Endodermal cell (in vitro differentiated cells): ENCODE data around the gene AGPAT3. TPM values are rescaled to one million over a fixed set of nuclear protein-coding genes. Genes with fewer than 3 reads are reported as not detected.

Experiments
- DNase-seq: peaks from one replicate; pipeline ENCODE4 v3.0.0-alpha.2; 2017
- H3K27ac ChIP-seq: 2 replicates; pipeline ENCODE4 v1.5.1; 2013; ENCODE audit warnings: mild to moderate bottlenecking, low read depth, low read length, moderate library complexity
- H3K27me3 ChIP-seq: 2 replicates; pipeline ENCODE4 v1.6.1; 2013; ENCODE audit warnings: mild to moderate bottlenecking, low read length, moderate library complexity; ENCODE audit not compliant: insufficient read depth, control insufficient read depth, poor library complexity, severe bottlenecking
- H3K36me3 ChIP-seq: 2 replicates; pipeline ENCODE4 v1.7.0; 2013; ENCODE audit warnings: mild to moderate bottlenecking, low read length, moderate library complexity; ENCODE audit not compliant: control insufficient read depth, insufficient read depth
- H3K4me1 ChIP-seq: one replicate; pipeline ENCODE4 v1.7.0; 2013; ENCODE audit warnings: low read length; ENCODE audit not compliant: control insufficient read depth, insufficient read depth
- H3K4me3 ChIP-seq: 2 replicates; pipeline ENCODE4 v1.5.1; 2013; ENCODE audit warnings: mild to moderate bottlenecking, low read length, moderate library complexity
- H3K9ac ChIP-seq: 2 replicates; pipeline ENCODE4 v1.6.1; 2013; ENCODE audit warnings: mild to moderate bottlenecking, low read length, moderate library complexity; ENCODE audit not compliant: poor library complexity, severe bottlenecking; ENCODE audit errors: extremely low read depth
- H3K9me3 ChIP-seq: 2 replicates; pipeline ENCODE4 v1.6.1; 2013; ENCODE audit warnings: mild to moderate bottlenecking, low read length, moderate library complexity; ENCODE audit not compliant: control insufficient read depth
- H3K27ac Mint-ChIP-seq: 2 replicates; pipeline ENCODE4 v1.8.0; 2020; ENCODE audit warnings: mixed read lengths
- H3K27me3 Mint-ChIP-seq: 2 replicates; pipeline ENCODE4 v1.8.0; 2021; ENCODE audit warnings: mild to moderate bottlenecking, mixed read lengths; ENCODE audit not compliant: insufficient read depth
- H3K36me3 Mint-ChIP-seq: 2 replicates; pipeline ENCODE4 v1.8.0; 2020; ENCODE audit warnings: low read depth, mixed read lengths
- H3K4me1 Mint-ChIP-seq: 2 replicates; pipeline ENCODE4 v1.8.0; 2020; ENCODE audit warnings: mixed read lengths
- H3K4me3 Mint-ChIP-seq: 2 replicates; pipeline ENCODE4 v1.8.0; 2020; ENCODE audit warnings: mild to moderate bottlenecking, moderate library complexity, mixed read lengths
- H3K9me3 Mint-ChIP-seq: 2 replicates; pipeline ENCODE4 v1.8.0; 2020; ENCODE audit warnings: mild to moderate bottlenecking, mixed read lengths
- WGBS, 2 experiments: methylation state at CpG; one replicate each; pipeline versions ENCODE4 v1.1.5 to v1.1.7; 2013; ENCODE audit warnings: missing lambda C conversion rate in 2 of 2, mixed read lengths in 1 of 2; ENCODE audit not compliant: insufficient coverage in 1 of 2, insufficient read length in 1 of 2; 5-methylcytosine and 5-hydroxymethylcytosine counted together
- total RNA-seq, 2 donors: library from RNA; stranded (reverse); fragmentation: NEBNext Ultra II Directional in 1 of 2; extraction: Animal tissue kit (Norgen Biotek cat#: 25700) in 1 of 2; gene quantifications; 2 replicates in 1 of 2; 3 replicates in 1 of 2; pipeline ENCODE4 v1.2.1, GENCODE V29; 2021
- TF ChIP-seq, protein P1 (sequence below): fragments of 200-600 bp; sonication (generic); conservative IDR thresholded peaks from 2 replicates; pipeline ENCODE4 v1.5.0; 2021; ENCODE audit warnings: antibody characterized with exemption, mild to moderate bottlenecking

AGPAT3 gene
- total RNA-seq, 2 donors from 2014 or later: 44.0 to 74.4 TPM

DNA sequence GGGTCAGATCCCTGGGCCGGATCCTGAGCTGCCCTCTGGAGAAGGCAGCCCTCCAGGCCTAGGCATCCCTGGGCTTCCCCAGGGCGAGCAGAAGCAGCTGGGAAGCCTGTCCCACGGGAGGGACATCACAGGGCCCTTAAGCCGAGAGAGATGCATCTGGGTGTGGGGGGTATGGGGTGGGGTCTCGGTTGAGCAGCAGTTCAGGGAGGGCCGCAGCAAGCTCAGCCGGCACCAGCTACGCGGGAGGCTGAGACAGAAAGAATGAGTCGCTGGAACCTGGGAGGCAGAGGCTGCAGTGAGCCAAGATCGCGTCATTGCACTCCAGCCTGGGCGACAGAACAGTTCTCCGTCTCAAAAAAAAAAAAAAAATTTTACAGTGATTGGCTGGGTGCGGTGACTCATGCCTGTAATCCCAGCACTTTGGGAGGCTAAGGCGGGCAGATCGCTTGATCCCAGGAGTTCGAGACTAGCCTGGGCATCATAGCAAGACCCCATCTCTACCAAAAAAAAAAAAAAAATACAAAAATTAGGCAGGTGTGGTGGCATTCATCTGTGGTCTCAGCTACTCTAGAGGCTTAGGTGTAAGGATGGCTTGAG lies 37.9 kb upstream of the AGPAT3 start:
- TF ChIP-seq, protein P1, sequence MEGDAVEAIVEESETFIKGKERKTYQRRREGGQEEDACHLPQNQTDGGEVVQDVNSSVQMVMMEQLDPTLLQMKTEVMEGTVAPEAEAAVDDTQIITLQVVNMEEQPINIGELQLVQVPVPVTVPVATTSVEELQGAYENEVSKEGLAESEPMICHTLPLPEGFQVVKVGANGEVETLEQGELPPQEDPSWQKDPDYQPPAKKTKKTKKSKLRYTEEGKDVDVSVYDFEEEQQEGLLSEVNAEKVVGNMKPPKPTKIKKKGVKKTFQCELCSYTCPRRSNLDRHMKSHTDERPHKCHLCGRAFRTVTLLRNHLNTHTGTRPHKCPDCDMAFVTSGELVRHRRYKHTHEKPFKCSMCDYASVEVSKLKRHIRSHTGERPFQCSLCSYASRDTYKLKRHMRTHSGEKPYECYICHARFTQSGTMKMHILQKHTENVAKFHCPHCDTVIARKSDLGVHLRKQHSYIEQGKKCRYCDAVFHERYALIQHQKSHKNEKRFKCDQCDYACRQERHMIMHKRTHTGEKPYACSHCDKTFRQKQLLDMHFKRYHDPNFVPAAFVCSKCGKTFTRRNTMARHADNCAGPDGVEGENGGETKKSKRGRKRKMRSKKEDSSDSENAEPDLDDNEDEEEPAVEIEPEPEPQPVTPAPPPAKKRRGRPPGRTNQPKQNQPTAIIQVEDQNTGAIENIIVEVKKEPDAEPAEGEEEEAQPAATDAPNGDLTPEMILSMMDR: no peak
- Mint-ChIP-seq H3K27me3 (peaks cover 4% of the 10 kb centered on the region), H3K4me1 (peaks cover 4% of the 10 kb centered on the region), H3K4me3 (no peak overlapping the region), H3K27ac (no peak overlapping the region), H3K9me3 (no peaks in the 10 kb centered on the region), H3K36me3 (no peaks in the 10 kb centered on the region)
- Histone ChIP-seq H3K27me3 (no peaks in the 10 kb centered on the region), H3K27ac (no peak overlapping the region), H3K4me3 (no peak overlapping the region), H3K36me3 (no peaks in the 10 kb centered on the region), H3K9ac (no peak overlapping the region), H3K4me1 (no peaks in the 10 kb centered on the region), H3K9me3 (no peaks in the 10 kb centered on the region)
- WGBS, 2 experiments: 94 to 97% methylated on average over 12 to 18 of the region's 18 CpGs
- no peak for DNase-seq

DNA sequence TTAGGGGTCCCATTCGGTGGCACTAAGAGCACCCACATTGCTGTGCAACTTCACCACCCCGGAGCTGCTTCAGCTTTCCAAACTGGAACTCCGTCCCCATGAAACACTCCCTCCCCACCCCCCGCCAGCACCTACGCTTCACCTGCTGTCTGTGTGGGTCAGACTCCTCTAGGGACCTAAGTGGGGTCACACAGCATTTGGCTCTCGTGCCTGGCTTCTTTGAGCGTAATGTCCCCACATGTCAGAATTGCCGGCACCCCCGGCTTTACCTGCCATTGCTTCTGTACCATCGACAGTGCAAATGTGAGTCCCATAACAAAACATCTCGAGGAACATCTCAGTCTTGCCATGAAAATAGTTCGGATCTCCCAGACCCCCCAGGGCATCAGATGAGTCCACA lies 35.9 kb upstream of the AGPAT3 start:
- DNase-seq: no peak
- Histone ChIP-seq H3K4me1 (no peaks in the 10 kb centered on the region), H3K27ac (no peak overlapping the region), H3K36me3 (no peaks in the 10 kb centered on the region), H3K27me3 (no peaks in the 10 kb centered on the region), H3K4me3 (no peak overlapping the region), H3K9ac (no peak overlapping the region), H3K9me3 (no peaks in the 10 kb centered on the region)
- H3K4me3 Mint-ChIP-seq: no peak overlapping the region
- peaks cover 8% of the 10 kb centered on the region for H3K9me3 Mint-ChIP-seq
- H3K36me3 Mint-ChIP-seq: no peaks in the 10 kb centered on the region
- peaks cover 4% of the 10 kb centered on the region for H3K27me3 Mint-ChIP-seq
- no peak overlapping the region for H3K27ac Mint-ChIP-seq
- 89 to 91% methylated on average over 9 to 12 of the region's 12 CpGs for WGBS, 2 experiments
- TF ChIP-seq, protein P1: no peak
- peaks cover 4% of the 10 kb centered on the region for H3K4me1 Mint-ChIP-seq

DNA sequence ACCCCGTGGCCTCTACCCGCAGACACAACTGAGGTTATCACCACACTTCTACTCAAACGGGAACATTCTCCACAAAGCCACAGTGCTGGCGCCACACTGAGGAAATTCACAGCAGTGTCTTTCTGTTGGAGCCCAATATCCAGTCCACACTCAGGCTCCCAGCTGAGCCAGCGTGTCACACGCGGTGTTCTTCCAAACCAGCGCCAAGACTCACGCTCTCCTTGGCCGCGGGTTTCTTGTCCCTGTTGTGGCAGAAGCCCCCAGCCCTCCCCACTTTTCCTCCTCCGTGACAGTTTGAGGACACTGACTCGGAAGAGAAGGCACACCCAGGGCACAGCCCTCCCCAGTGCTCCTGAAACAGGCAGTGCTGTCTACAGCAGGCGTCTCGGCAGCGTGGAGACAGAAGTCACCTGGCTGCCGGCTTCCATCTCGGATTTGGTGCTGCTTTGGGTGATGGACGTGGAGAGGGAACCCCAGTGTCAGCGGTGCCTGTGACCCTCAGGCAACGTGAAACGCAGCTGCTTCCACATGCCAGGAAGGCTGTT lies 35.4 kb upstream of the AGPAT3 start:
- DNase-seq: no peak
- H3K4me3 ChIP-seq: no peak overlapping the region
- no peak overlapping the region for H3K9ac ChIP-seq
- H3K4me1 Mint-ChIP-seq: peaks cover 4% of the 10 kb centered on the region
- peaks cover 8% of the 10 kb centered on the region for H3K9me3 Mint-ChIP-seq
- 89 to 93% methylated on average over 18 to 22 of the region's 22 CpGs for WGBS, 2 experiments
- H3K4me3 Mint-ChIP-seq: no peak overlapping the region
- H3K27ac Mint-ChIP-seq: no peak overlapping the region
- H3K27me3 ChIP-seq: no peaks in the 10 kb centered on the region
- H3K36me3 ChIP-seq: no peaks in the 10 kb centered on the region
- H3K9me3 ChIP-seq: no peaks in the 10 kb centered on the region
- H3K27ac ChIP-seq: no peak overlapping the region
- no peaks in the 10 kb centered on the region for H3K36me3 Mint-ChIP-seq
- H3K27me3 Mint-ChIP-seq: peaks cover 4% of the 10 kb centered on the region
- no peaks in the 10 kb centered on the region for H3K4me1 ChIP-seq
- TF ChIP-seq, protein P1: peak; percentile 30
